Thoracic aorta (tissue), 2 donors: ENCODE measurements around the gene MICU1. TPM values are rescaled to one million over a fixed set of nuclear protein-coding genes. Genes with fewer than 3 reads are reported as not detected.

ENCODE experiments used
- ATAC-seq: fragments of 150-250 bp; one replicate; pipeline ENCODE4 v1.8.0; 2017; ENCODE audit warnings: low read depth; ENCODE audit not compliant: insufficient number of reproducible peaks, low FRiP score
- DNase-seq: peaks from one replicate; pipeline ENCODE4 v3.0.0-alpha.2; 2020; ENCODE audit warnings: low spot score
- H3K27ac ChIP-seq, 2 donors: fragments of 200-600 bp; sonication (generic); 1 replicate in 1 of 2; 2 replicates in 1 of 2; pipeline ENCODE4 v1.5.1; 2016; ENCODE audit warnings: mild to moderate bottlenecking in 2 of 2, moderate library complexity in 2 of 2
- H3K27me3 ChIP-seq: fragments of 200-600 bp; sonication (generic); replicated peaks from 2 replicates; pipeline ENCODE4 v1.6.0; 2016; ENCODE audit warnings: mild to moderate bottlenecking; ENCODE audit not compliant: insufficient read depth
- H3K36me3 ChIP-seq: fragments of 200-600 bp; sonication (generic); one replicate; pipeline ENCODE4 v1.5.1; 2016
- H3K4me1 ChIP-seq, 2 donors: fragments of 200-600 bp; sonication (generic); 1 replicate in 1 of 2; 2 replicates in 1 of 2; pipeline versions ENCODE4 v1.5.1 to v1.6.0; 2016; ENCODE audit warnings: low read depth in 2 of 2, mild to moderate bottlenecking in 1 of 2; ENCODE audit not compliant: control insufficient read depth in 1 of 2
- H3K4me3 ChIP-seq: fragments of 200-600 bp; sonication (generic); 2 replicates; pipeline ENCODE4 v1.5.1; 2016; ENCODE audit warnings: mild to moderate bottlenecking
- H3K9me3 ChIP-seq: fragments of 200-600 bp; sonication (generic); 2 replicates; pipeline ENCODE4 v1.5.1; 2016
- total RNA-seq, 2 donors: library from RNA; depleted of rRNA; stranded (reverse); fragments of >200 nt; gene quantifications; one replicate each; pipeline versions ENCODE4 v1.1.0 to v1.2.3, GENCODE V29; 2016
- TF ChIP-seq, protein P1 (sequence below): fragments of 200-600 bp; sonication (generic); IDR thresholded peaks from one replicate; pipeline ENCODE4 v1.5.1; 2019; ENCODE audit warnings: antibody characterized with exemption

The MICU1 gene
- total RNA-seq, 2 donors from 2014 or later: 37.4 to 63.5 TPM

DNA sequence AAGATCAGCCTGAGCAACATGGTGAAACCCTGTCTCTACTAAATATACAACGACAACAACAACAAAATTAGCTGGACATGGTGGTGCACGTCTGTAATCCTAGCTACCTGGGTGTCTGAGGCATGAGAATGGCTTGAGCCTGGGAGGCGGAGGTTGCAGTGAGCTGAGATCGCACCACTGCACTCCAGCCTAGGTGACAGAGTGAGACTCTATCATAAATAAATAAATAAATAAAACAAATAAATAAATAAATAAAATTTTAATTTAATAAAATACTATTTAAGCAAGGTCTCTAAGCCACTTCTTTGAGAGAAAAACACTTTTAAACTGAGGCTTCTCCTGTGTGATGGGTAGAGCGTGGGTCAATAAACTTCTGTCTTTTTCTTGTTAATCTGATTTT, 38.3 kb downstream of the MICU1 start:
- DNase-seq (no peak), ATAC-seq (no peak)

DNA sequence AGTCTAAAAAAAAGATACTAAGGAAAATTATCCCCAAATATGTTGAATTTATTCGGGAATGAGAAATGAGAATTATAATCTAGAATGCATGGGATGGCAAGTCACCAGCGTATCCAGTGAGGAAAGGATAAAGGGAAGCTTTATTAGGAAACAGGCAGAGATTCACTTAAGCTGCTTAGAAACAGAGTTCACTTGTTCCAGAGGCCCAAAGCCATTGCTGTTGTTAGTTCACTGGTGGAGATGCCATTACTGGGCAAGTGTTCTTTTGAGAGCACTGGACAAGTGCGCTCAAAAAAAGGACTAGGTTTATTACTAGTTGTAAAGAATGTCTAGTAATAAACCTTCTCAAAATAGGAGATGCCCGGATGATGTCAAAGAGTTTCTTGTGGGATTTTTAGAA, 51.2 kb downstream of the MICU1 start:
- Histone ChIP-seq H3K4me1 (no peaks in the 10 kb centered on the region), H3K9me3 (no peaks in the 10 kb centered on the region), H3K36me3 (no peaks in the 10 kb centered on the region), H3K27me3 (no peaks in the 10 kb centered on the region), H3K4me3 (no peak overlapping the region), H3K27ac (no peak overlapping the region)
- no peak for ATAC-seq
- no peak for DNase-seq
- TF ChIP-seq, protein P1, sequence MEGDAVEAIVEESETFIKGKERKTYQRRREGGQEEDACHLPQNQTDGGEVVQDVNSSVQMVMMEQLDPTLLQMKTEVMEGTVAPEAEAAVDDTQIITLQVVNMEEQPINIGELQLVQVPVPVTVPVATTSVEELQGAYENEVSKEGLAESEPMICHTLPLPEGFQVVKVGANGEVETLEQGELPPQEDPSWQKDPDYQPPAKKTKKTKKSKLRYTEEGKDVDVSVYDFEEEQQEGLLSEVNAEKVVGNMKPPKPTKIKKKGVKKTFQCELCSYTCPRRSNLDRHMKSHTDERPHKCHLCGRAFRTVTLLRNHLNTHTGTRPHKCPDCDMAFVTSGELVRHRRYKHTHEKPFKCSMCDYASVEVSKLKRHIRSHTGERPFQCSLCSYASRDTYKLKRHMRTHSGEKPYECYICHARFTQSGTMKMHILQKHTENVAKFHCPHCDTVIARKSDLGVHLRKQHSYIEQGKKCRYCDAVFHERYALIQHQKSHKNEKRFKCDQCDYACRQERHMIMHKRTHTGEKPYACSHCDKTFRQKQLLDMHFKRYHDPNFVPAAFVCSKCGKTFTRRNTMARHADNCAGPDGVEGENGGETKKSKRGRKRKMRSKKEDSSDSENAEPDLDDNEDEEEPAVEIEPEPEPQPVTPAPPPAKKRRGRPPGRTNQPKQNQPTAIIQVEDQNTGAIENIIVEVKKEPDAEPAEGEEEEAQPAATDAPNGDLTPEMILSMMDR: no peak

More for the DNA sequence above, 38.3 kb downstream of the MICU1 start:
- TF ChIP-seq, protein P1: no peak
- Histone ChIP-seq H3K27ac (no peak overlapping the region), H3K4me1 (no peaks in the 10 kb centered on the region), H3K4me3 (no peak overlapping the region), H3K36me3 (no peaks in the 10 kb centered on the region), H3K27me3 (no peaks in the 10 kb centered on the region), H3K9me3 (no peaks in the 10 kb centered on the region)

DNA sequence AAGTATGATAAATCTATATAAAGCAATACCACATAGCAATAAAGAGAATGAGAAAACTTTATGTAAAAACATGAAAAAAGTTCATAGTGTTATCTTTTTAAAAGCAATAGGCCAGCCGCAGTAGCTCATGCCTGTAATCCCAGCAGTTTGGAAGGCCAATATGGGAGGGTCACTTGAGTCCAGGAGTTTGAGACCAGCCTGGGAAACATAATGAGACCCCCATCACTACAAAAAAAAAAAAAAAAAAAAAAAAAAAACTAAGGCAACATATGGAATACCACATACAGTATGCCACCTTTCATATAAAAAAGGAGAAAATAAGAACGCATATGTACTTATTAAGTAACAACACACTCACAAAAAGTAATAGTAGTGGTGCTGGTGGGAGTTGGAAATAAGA, 52.8 kb downstream of the MICU1 start:
- DNase-seq (no peak), ATAC-seq (no peak)
- Histone ChIP-seq H3K4me3 (no peak overlapping the region), H3K4me1 (no peaks in the 10 kb centered on the region), H3K27ac (no peak overlapping the region), H3K36me3 (no peaks in the 10 kb centered on the region), H3K27me3 (no peaks in the 10 kb centered on the region), H3K9me3 (no peaks in the 10 kb centered on the region)
- TF ChIP-seq, protein P1: no peak

DNA sequence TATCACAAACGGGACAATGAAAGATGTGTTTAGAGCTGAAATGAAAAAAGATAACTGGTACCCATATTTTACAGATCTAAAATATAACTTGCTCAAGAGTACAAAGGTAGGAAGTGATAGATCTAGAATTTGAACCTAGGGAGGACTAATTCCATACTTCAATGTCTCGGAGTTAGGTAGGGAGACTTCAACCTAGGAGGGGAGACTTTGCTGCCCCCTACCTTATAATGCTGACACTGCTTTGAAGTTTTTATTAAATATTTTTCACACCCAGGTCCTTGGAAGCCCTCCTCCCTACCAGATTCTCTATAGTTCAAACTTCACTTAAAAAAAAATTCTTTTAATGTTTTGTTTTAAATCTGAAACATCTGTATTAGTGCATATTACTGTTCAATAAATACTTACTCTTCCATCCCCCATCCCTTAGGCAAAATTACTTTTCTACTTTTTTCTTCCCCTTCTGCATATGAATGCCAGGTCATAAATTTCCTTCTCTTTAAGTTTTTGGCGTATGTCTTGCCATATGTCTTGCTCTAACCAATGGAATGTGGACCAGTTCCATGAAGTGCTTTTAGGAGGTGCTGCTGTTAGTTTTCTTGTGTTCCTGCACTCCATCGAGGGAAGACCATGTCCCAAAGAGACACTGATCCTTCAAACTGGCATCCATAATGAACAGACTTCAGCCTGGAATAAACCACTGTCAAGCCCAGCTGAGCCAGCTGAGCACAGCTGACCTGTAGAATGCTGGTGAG, 57.8 kb downstream of the MICU1 start:
- Histone ChIP-seq H3K9me3 (no peaks in the 10 kb centered on the region), H3K27ac (peak overlapping the region in 1 of 2 donors; percentile 33), H3K4me1 (no peaks in the 10 kb centered on the region), H3K4me3 (no peak overlapping the region), H3K27me3 (no peaks in the 10 kb centered on the region), H3K36me3 (peaks cover 6% of the 10 kb centered on the region)
- TF ChIP-seq, protein P1: no peak
- no peak for ATAC-seq
- DNase-seq: no peak

DNA sequence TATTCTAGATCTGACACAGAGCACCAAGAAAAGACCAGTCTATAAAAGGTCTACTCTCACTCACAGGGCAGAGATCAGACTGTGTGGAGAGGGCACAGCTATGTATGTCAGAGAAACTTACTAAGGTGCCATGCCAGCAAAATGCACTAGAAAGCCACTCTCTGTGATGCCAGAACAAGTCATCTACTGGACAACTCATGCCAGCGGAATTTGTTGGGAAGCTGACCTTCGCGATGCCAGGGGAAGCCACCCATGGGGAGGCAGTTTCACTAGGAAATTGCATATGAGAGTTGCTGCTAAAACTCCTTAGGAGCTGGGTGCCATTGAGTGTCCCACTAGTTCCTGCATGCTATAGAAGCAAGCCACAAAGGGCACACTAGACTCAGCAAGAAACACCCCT, 58.5 kb downstream of the MICU1 start:
- Histone ChIP-seq H3K27me3 (no peaks in the 10 kb centered on the region), H3K36me3 (peaks cover 6% of the 10 kb centered on the region), H3K4me1 (no peaks in the 10 kb centered on the region), H3K27ac (peak overlapping the region in 1 of 2 donors; percentile 33), H3K4me3 (no peak overlapping the region), H3K9me3 (no peaks in the 10 kb centered on the region)
- TF ChIP-seq, protein P1: no peak
- ATAC-seq: no peak
- no peak for DNase-seq
